HCT116 (cell line): ENCODE data around the gene MBNL2. TPM values are rescaled to one million over a fixed set of nuclear protein-coding genes. Genes with fewer than 3 reads are reported as not detected.

Experiments
- ATAC-seq: fragments of 200-7000 bp; cut with Tn5 transposase; 2 replicates; pipeline ENCODE4 v1.9.1; 2020; ENCODE audit warnings: mild to moderate bottlenecking, moderate library complexity
- BruUV-seq: library from RNA; stranded (reverse); fragments of 400-500 nt; replicated peaks from 2 replicates; lab custom pipeline; 2021; lab: Mats Ljungman, UMichigan
- CTCF ChIA-PET: fragments of 300-600 bp; sonication (Branson Sonifier 250); formaldehyde crosslinking; loops from one replicate; lab custom pipeline; 2021; ENCODE audit warnings: antibody characterized with exemption; lab: Charles Lee
- POLR2A ChIA-PET: fragments of 300-600, 350-600 bp; sonication (Branson Sonifier 250); formaldehyde crosslinking; loops from one replicate; lab custom pipeline; 2021; ENCODE audit warnings: antibody characterized with exemption; lab: Charles Lee
- RAD21 ChIA-PET, 2 experiments: fragments of 300-600 bp; sonication (Branson Sonifier 250); formaldehyde crosslinking; loops; one replicate each; lab custom pipeline; 2023; ENCODE audit warnings: low total read pairs in 2 of 2; ENCODE audit not compliant: uncharacterized antibody in 2 of 2, unreplicated experiment in 2 of 2, low non-redundant PET in 1 of 2; lab: Charles Lee
- DNase-seq: peaks from one replicate; pipeline ENCODE4 v3.0.0-alpha.2; 2010; ENCODE audit warnings: low read depth, low spot score
- H2AFZ ChIP-seq: fragments of 200-600 bp; shearing (Covaris generic), sonication (generic); 2 replicates; pipeline ENCODE4 v1.6.1; 2017; ENCODE audit warnings: low read depth, mixed run types, mixed read lengths, antibody characterized with exemption, low read length; ENCODE audit not compliant: poor library complexity, severe bottlenecking
- H3K27ac ChIP-seq: 2 replicates; pipeline ENCODE4 v1.5.1; 2012; ENCODE audit warnings: low read depth, low read length
- H3K27me3 ChIP-seq: fragments of 200-600 bp; sonication (generic); 2 replicates; pipeline ENCODE4 v1.6.1; 2016; ENCODE audit warnings: mixed run types, low read length, mixed read lengths; ENCODE audit not compliant: insufficient read depth
- H3K36me3 ChIP-seq, 2 experiments: fragments of 200-500 bp in 1 of 2; fragments of 200-600 bp in 1 of 2; sonication (Bioruptor generic) in 1 of 2; sonication (generic) in 1 of 2; 2 replicates each; pipeline versions ENCODE4 v1.5.1 to v1.6.1; 2014 to 2016; ENCODE audit warnings: low read length in 2 of 2, inconsistent platforms in 1 of 2, mixed read lengths in 1 of 2, mixed run types in 1 of 2; ENCODE audit not compliant: insufficient read depth in 2 of 2, control insufficient read depth in 1 of 2
- H3K4me1 ChIP-seq, 2 experiments: fragments of 200-600 bp in 1 of 2; sonication (generic) in 1 of 2; 2 replicates each; pipeline versions ENCODE4 v1.5.1 to v1.6.1; 2012 to 2017; ENCODE audit warnings: low read length in 2 of 2, inconsistent platforms in 1 of 2, mild to moderate bottlenecking in 1 of 2, mixed read lengths in 1 of 2, mixed run types in 1 of 2, moderate library complexity in 1 of 2; ENCODE audit not compliant: insufficient read depth in 2 of 2, control insufficient read depth in 1 of 2
- H3K4me2 ChIP-seq: fragments of 200-600 bp; sonication (generic); 2 replicates; pipeline ENCODE4 v1.6.1; 2017; ENCODE audit warnings: mixed run types, low read length, mixed read lengths
- H3K4me3 ChIP-seq, 2 experiments: fragments of 200-600 bp in 1 of 2; sonication (generic) in 1 of 2; replicated peaks in 1 of 2; 2 replicates each; pipeline ENCODE4 v1.5.1; 2011 to 2016; ENCODE audit warnings: low read length in 2 of 2, control low read depth in 1 of 2, low read depth in 1 of 2, mild to moderate bottlenecking in 1 of 2, mixed read lengths in 1 of 2, mixed run types in 1 of 2
- H3K79me2 ChIP-seq: fragments of 200-600 bp; sonication (generic); 2 replicates; pipeline ENCODE4 v1.6.1; 2017; ENCODE audit warnings: mild to moderate bottlenecking, mixed run types, low read length, moderate library complexity, mixed read lengths; ENCODE audit not compliant: insufficient read depth
- H3K9ac ChIP-seq: fragments of 200-600 bp; sonication (generic); 2 replicates; pipeline ENCODE4 v1.6.1; 2016; ENCODE audit warnings: low read length, mixed read lengths
- H3K9me2 ChIP-seq: fragments of 200-600 bp; sonication (generic), shearing (Covaris generic); 2 replicates; pipeline ENCODE4 v1.6.1; 2017; ENCODE audit warnings: mixed run types, mild to moderate bottlenecking, moderate library complexity; ENCODE audit not compliant: insufficient read depth
- H3K9me3 ChIP-seq, 2 experiments: fragments of 200-500 bp in 1 of 2; fragments of 200-600 bp in 1 of 2; sonication (Bioruptor generic) in 1 of 2; sonication (generic) in 1 of 2; 2 replicates each; pipeline ENCODE4 v1.6.1; 2014 to 2017; ENCODE audit warnings: low read length in 2 of 2, mixed read lengths in 2 of 2, inconsistent platforms in 1 of 2, low read depth in 1 of 2, mild to moderate bottlenecking in 1 of 2, mixed run types in 1 of 2, moderate library complexity in 1 of 2; ENCODE audit not compliant: control insufficient read depth in 1 of 2, insufficient read depth in 1 of 2
- H4K20me1 ChIP-seq: fragments of 200-600 bp; sonication (generic), shearing (Covaris generic); 2 replicates; pipeline ENCODE4 v1.6.1; 2017; ENCODE audit warnings: mixed run types, mild to moderate bottlenecking, moderate library complexity; ENCODE audit not compliant: insufficient read depth
- CEBPB ChIP-seq: IDR thresholded peaks from 2 replicates; pipeline ENCODE4 v1.6.1; 2012; ENCODE audit warnings: low read depth
- EGR1 ChIP-seq: IDR thresholded peaks from 2 replicates; pipeline ENCODE4 v1.6.1; 2012; ENCODE audit warnings: low read depth
- ELF1 ChIP-seq: IDR thresholded peaks from 2 replicates; pipeline ENCODE4 v1.6.1; 2012; ENCODE audit warnings: low read depth, borderline replicate concordance
- FOSL1 ChIP-seq: IDR thresholded peaks from 2 replicates; pipeline ENCODE4 v1.6.1; 2012; ENCODE audit warnings: low read depth
- SIN3A ChIP-seq: IDR thresholded peaks from 2 replicates; pipeline ENCODE4 v1.6.1; 2012; ENCODE audit warnings: low read depth
- TCF7L2 ChIP-seq: IDR thresholded peaks from 2 replicates; pipeline ENCODE4 v1.7.0; 2011; ENCODE audit warnings: borderline replicate concordance, inconsistent platforms; ENCODE audit not compliant: insufficient read depth, insufficient read length; ENCODE audit errors: extremely low read depth
- YY1 ChIP-seq: IDR thresholded peaks from 2 replicates; pipeline ENCODE4 v1.6.1; 2011; ENCODE audit warnings: low read length, low read depth, moderate library complexity, mild to moderate bottlenecking; ENCODE audit not compliant: insufficient replicate concordance; ENCODE audit errors: extremely low read depth
- ZFX ChIP-seq: fragments of 450-650 bp; IDR thresholded peaks from 2 replicates; pipeline ENCODE4 v1.6.1; 2017
- ZNF274 ChIP-seq: fragments of 200-500 bp; sonication (Bioruptor generic); IDR thresholded peaks from 2 replicates; pipeline ENCODE4 v1.6.1; 2014; ENCODE audit warnings: mild to moderate bottlenecking, low read depth, low read length, inconsistent platforms
- intact Hi-C: fragments of 100-400 bp; cut with micrococcal nuclease; formaldehyde crosslinking; loops from 2 replicates; pipeline ENCODE4 v1.10.0; 2022
- total RNA-seq: library from RNA; stranded (reverse); gene quantifications from one replicate; pipeline ENCODE4 v1.2.1, GENCODE V29; 2021; ENCODE audit not compliant: unreplicated experiment
- TF ChIP-seq, protein P1 (sequence below), 3 experiments: fragments of 200-600 bp in 1 of 3; sonication (generic) in 1 of 3; IDR thresholded peaks in 2 of 3; conservative IDR thresholded peaks in 1 of 3; 2 replicates each; pipeline ENCODE4 v1.5.1; 2012 to 2017; ENCODE audit warnings: low read depth in 2 of 3, low read length in 2 of 3, antibody characterized with exemption in 1 of 3, borderline replicate concordance in 1 of 3, control low read depth in 1 of 3, mild to moderate bottlenecking in 1 of 3, mixed read lengths in 1 of 3, mixed run types in 1 of 3, moderate library complexity in 1 of 3; ENCODE audit not compliant: insufficient read depth in 1 of 3
- TF ChIP-seq, protein P2 (sequence below): IDR thresholded peaks from 2 replicates; pipeline ENCODE4 v1.6.1; 2011; ENCODE audit warnings: mild to moderate bottlenecking, low read length, moderate library complexity; ENCODE audit not compliant: insufficient replicate concordance; ENCODE audit errors: extremely low read depth

The MBNL2 gene
- total RNA-seq, 1 experiment from 2014 or later = 73.9 TPM

DNA sequence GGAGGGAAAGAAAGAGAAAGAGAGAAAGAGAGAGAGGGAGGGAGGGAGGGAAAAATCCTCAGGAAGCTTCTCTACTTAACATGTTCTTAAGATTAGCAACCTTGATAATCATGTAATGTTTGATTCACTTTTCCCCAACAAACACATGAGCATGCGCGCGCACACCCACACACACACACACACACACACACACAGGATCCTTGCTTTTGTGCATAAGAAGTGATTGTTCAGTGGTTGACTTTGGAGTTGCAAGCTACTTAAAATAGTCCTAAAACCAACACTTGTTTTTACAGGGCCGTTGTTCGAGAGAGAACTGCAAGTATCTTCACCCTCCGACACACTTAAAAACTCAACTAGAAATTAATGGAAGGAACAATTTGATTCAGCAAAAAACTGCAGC is 111.8 kb downstream of the MBNL2 start:
- Histone ChIP-seq H3K4me1 (peaks cover 0 to 4% of the 10 kb centered on the region in 2 experiments; a peak in 2 of 4 replicates), H2AFZ (no peak overlapping the region), H3K9ac (no peak overlapping the region), H3K27ac (no peak overlapping the region), H3K36me3 (peaks cover 2 to 3% of the 10 kb centered on the region in 2 experiments; a peak in 1 of 4 replicates), H4K20me1 (no peaks in the 10 kb centered on the region), H3K27me3 (no peaks in the 10 kb centered on the region), H3K9me2 (no peaks in the 10 kb centered on the region), H3K9me3 (no peaks in the 10 kb centered on the region), H3K4me2 (no peak overlapping the region), H3K79me2 (0 out of 2 replicates have a peak, but pooled peaks cover 3% of the 10 kb centered on the region), H3K4me3 (no peak overlapping the region)
- DNase-seq (no peak), ATAC-seq (no peak)
- no TSS peak for BruUV-seq
- intact Hi-C loops = no loop called here
- POLR2A ChIA-PET = no interaction called here
- TF ChIP-seq ZFX = no peak
- no peak for TF ChIP-seq CEBPB
- no peak for TF ChIP-seq ZNF274
- TF ChIP-seq EGR1 = no peak
- TF ChIP-seq SIN3A = no peak
- TF ChIP-seq ELF1 = no peak
- TF ChIP-seq, protein P1, sequence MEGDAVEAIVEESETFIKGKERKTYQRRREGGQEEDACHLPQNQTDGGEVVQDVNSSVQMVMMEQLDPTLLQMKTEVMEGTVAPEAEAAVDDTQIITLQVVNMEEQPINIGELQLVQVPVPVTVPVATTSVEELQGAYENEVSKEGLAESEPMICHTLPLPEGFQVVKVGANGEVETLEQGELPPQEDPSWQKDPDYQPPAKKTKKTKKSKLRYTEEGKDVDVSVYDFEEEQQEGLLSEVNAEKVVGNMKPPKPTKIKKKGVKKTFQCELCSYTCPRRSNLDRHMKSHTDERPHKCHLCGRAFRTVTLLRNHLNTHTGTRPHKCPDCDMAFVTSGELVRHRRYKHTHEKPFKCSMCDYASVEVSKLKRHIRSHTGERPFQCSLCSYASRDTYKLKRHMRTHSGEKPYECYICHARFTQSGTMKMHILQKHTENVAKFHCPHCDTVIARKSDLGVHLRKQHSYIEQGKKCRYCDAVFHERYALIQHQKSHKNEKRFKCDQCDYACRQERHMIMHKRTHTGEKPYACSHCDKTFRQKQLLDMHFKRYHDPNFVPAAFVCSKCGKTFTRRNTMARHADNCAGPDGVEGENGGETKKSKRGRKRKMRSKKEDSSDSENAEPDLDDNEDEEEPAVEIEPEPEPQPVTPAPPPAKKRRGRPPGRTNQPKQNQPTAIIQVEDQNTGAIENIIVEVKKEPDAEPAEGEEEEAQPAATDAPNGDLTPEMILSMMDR (IDR thresholded peaks at IDR 0.05 in 2 of 3, conservative IDR thresholded peaks at IDR 0.05 in 1 of 3; ENCODE audit: borderline replicate concordance in 1 of 3, insufficient read depth in 1 of 3, low read depth in 2 of 3, low read length in 2 of 3) = no peak
- no peak for TF ChIP-seq FOSL1
- TF ChIP-seq, protein P2, sequence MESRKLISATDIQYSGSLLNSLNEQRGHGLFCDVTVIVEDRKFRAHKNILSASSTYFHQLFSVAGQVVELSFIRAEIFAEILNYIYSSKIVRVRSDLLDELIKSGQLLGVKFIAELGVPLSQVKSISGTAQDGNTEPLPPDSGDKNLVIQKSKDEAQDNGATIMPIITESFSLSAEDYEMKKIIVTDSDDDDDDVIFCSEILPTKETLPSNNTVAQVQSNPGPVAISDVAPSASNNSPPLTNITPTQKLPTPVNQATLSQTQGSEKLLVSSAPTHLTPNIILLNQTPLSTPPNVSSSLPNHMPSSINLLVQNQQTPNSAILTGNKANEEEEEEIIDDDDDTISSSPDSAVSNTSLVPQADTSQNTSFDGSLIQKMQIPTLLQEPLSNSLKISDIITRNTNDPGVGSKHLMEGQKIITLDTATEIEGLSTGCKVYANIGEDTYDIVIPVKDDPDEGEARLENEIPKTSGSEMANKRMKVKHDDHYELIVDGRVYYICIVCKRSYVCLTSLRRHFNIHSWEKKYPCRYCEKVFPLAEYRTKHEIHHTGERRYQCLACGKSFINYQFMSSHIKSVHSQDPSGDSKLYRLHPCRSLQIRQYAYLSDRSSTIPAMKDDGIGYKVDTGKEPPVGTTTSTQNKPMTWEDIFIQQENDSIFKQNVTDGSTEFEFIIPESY = no peak
- no peak for TF ChIP-seq YY1
- no peak for TF ChIP-seq TCF7L2
- RAD21 ChIA-PET = no interaction called here
- CTCF ChIA-PET = interaction anchor here (1.2 to 1.4 kb wide), 2 partner anchors 11 to 12 kb away, joined by 3 to 4 read pairs; no protein-coding TSS in a partner anchor
